ENCODE data around the gene COX20.

GRCh38 chr1:244839656-244840055 lies 4.2 kb downstream of the COX20 start:
- TF ChIP-seq CTCF (IDR thresholded peaks at IDR 0.05; ENCODE audit: insufficient read depth, low read length, poor library complexity, severe bottlenecking) (no peak), EZH2phosphoT487 (conservative IDR thresholded peaks at IDR 0.05; ENCODE audit: low read length) (no peak)

Data from SU-DHL-6 (cell line).